Measurements from ENCODE around the gene PPP1R12C.

GRCh38 chr19:55058781-55059610, 58.4 kb downstream of the PPP1R12C start:
- TF ChIP-seq PATZ1 (CRISPR knock-in tag; IDR thresholded peaks at IDR 0.05; ENCODE audit: borderline replicate concordance) (no peak), ISL1 (CRISPR knock-in tag; IDR thresholded peaks at IDR 0.05) (no peak), ZNF70 (CRISPR knock-in tag; IDR thresholded peaks at IDR 0.05) (no peak), RARB (CRISPR knock-in tag; IDR thresholded peaks at IDR 0.05) (no peak), ZNF8 (CRISPR knock-in tag; IDR thresholded peaks at IDR 0.05) (no peak), OSR1 (CRISPR knock-in tag; IDR thresholded peaks at IDR 0.05) (no peak)
